ENCODE results near the gene PER2.

PER2 gene

DNA sequence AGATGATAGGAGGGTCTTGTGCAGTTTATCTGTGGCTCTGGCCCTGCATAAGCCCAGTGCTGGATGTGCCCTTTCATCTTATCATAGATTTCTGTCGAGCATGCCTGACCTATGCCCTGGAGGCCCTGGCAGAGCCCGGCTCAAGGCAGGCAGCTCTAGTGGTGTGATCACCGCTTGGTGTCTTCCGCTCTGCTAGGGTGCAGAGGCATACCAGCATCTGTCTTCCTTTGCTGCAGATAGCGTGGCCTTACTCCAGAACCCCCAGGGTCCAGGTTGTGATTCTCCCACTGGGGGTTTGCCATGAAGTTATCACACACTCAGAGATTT lies 18.2 kb upstream of the PER2 start:
- DNase-seq (ENCODE audit: low read depth) = no peak

- no peak for DNase-seq (ENCODE audit: low read depth)
These were observed 17.7 kb upstream of the PER2 start for GRCh38 chr2:238305965-238306671.

- DNase-seq (ENCODE audit: low read depth) = no peak
These were observed 16.9 kb upstream of the PER2 start for GRCh38 chr2:238305092-238305862.

DNA sequence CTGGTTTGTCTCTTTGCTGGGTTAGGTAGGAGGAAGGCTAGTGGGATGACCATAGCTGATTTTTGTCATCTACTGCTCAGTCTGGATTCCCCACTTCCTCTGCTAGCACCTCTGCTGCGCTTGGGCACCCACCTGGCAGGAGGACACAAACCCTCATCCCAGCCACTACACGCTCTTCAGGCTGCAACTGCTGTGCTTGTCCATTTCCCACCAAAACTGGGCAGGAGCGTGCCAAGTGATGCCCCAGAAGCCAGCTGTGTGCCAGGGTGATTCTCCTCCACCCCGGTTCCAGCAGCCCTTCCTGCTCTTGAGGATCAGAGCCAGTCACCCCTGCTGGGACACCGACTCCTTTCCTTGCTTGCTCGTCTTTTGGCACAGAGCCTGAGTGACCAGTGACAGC lies 15.7 kb upstream of the PER2 start:
- DNase-seq (ENCODE audit: low read depth) = no peak

DNA sequence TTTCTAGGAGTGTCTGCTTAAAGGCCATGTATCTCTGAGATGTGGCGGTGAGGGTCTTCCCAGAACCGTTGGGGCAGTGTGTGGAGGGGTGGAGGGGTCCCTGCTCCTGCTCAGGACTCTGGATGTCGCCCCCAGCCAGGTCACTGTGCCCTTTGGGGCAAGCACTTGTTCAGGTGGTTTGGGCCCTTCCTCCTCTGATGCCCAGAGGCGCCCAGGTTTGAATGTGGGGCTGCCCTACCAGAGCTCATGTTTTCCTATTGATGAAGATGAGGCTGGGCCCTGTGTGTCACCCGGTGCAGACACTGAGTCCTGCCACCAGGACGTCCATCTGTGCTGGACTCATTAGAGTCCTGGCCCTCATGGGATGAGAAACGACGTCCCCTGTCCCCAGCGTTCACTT lies 14.3 kb upstream of the PER2 start:
- no peak for DNase-seq (ENCODE audit: low read depth)

GRCh38 chr2:238302087-238302486 lies 13.7 kb upstream of the PER2 start:
- no peak for DNase-seq (ENCODE audit: low read depth)

DNA sequence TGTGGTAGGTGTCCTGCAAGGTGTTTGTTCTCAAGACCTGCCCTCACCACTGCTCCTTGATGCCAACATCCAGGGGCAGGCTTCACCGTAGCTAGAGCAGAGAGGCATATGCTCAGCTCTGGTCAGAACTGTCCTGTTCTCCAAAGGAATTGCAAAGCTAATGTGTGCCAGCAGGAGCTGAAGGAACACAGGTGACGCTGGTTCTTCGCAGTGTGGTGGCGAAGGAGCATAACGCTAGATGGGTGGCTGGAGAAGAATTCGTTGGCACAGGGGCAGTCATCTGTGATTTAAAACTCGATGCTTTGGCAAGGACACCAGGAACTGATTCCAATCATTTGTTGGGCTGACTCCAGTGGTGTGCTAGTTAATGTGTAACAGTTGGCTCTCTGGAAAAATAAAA lies 11.4 kb upstream of the PER2 start:
- no peak for DNase-seq (ENCODE audit: low read depth)

DNA sequence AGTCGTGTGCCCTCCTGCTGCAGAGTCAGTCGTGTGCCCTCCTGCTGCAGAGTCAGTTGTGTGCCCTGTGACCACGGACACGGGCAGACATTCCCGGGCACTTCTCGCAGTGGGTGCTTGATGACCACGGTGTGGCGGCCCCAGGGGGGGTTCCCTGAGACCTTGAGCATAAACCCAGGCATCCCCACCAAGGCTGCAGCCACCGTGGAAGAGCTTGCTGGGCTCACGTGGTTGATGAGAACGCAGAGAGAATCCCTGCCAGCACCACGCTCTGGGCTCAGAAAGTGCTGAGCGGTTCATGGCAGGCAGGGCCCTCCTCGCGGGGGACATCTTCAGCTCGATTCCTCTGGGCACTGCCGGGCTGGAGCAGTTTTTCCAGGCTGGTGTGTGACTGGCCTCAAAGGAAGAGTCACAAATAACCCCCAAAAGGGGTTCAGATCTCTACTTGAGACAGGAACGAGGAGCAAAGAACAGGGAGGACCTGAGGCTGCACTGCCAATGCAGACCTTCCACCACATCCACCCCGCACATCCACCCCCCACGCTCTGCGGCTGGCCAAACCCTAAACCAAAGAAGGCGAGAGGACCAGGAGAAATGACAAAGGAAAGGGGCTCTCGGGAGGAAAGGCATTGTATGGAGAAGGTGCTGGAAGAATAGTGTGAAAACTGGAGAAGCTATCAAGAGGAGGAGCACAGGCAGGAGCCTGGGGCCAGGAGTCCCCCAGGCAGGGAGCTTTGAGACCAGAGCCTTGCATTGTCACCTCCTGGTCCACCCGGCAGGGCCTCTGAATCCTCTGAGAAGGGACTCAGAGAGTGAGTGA lies 8.4 kb upstream of the PER2 start:
- no peak for DNase-seq (ENCODE audit: low read depth)

- no peak for DNase-seq (ENCODE audit: low read depth)
These were observed 7.0 kb upstream of the PER2 start for GRCh38 chr2:238295144-238296112.

DNA sequence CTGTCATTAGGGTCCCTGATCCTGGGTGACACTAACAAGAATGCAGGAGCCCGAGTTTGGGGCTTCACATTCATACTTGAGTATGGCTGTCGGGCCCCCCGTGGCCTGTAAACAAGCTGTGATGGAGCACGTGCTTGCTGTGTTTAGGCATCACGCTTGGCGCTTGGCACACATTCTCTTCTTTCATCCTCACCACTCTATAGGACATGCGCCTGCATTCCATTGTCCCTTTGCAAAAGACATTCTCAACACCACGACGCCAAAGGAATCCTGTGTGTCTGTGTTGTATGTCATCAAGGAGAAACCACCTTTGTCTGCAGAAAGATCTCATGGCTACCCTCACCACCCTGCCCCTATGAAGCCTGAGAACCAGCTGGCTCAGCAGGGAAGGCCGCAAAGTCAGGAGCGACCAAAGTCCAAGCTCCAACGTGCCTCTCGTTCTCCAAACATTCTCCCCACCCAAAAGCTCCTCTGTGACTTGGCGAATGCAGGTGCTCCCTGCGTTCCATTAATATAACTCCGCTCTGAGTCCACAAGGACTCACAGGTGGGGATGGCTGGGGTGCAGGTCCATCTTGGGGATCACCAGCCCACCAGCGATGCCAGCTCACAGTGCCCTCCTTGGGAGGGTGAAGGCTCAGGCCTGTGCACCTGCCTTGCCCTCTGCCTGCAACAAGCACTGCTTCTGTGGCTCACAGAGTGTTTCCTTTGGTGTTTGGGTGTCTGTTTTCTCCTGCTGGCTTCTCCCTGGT lies 6.2 kb upstream of the PER2 start:
- DNase-seq (ENCODE audit: low read depth) = no peak

- DNase-seq (ENCODE audit: low read depth) = no peak
These were observed 5.6 kb upstream of the PER2 start for GRCh38 chr2:238294046-238294392.

GRCh38 chr2:238291550-238292281 lies 3.3 kb upstream of the PER2 start:
- DNase-seq (ENCODE audit: low read depth) = no peak

- no peak for DNase-seq (ENCODE audit: low read depth)
These were observed 2.5 kb upstream of the PER2 start for GRCh38 chr2:238290715-238291549.

- DNase-seq (ENCODE audit: low read depth) = peak; percentile 16
These were observed 1.7 kb upstream of the PER2 start for GRCh38 chr2:238290091-238290509.

DNA sequence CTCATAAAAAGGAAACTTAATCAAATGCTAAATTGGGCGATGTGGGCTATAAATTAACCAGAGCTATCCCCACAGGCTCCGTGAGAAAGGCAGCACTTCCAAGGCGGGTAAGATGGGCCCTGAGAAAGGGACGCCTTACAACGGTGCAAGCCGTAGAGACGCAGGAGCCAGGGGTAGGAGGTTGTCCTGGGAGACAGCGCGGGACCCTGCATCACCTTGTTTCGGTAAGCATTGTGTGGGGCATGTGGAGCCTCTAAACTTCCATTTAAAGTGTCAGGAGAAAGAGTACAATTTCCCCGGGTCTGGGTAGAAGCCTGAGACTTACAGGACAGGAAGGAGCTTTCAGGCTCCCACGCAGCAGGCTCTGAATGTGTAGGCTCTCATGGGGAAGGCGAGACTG lies 1.2 kb upstream of the PER2 start:
- no peak for DNase-seq (ENCODE audit: low read depth)

- DNase-seq (ENCODE audit: low read depth) = peak; percentile 96
These were observed 502 bp upstream of the PER2 start for GRCh38 chr2:238288650-238289573.

GRCh38 chr2:238286987-238287736 lies 1.2 kb downstream of the PER2 start:
- DNase-seq (ENCODE audit: low read depth) = peak; percentile 37

DNA sequence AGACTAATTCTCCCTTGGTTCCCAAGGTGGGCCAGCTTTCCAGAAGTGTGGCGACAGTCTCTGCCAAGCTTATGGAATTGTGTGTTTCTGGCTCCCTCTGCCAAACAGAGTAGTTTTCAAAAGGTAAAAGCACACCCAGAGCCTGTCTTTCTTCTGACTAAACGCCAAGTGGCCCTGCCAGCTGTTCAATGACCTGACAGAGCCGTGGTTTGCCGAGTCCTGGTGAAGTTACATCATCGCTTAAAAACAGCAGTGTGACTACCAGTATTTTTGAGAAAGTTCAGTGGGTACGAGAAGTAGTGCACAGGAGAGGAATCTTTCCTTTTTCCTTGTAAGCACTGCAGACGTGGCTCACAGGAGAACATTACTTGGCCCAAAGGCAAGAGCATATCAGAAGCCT lies 1.9 kb downstream of the PER2 start:
- DNase-seq (ENCODE audit: low read depth) = no peak
